ENCODE results near the gene SEMA3D.

DNA sequence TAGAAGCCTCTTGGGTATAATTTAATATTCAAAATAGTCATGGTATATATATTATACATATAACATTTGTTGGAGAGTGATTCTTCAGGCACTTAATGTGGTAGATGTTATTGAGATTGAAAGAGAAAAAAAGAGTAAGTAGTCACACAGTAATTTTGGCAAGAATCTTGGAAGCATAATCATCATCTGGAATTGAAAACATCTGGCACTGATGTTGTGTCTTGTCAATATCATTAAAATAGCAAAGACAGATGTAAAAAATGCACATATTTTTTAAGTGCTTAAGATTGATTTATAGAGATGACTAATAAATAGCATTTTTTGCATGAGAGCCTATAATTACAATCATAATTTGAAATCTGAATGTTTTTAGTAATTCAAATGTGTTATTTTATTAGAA lies 9.5 kb downstream of the SEMA3D start:
- TF ChIP-seq, protein P1, sequence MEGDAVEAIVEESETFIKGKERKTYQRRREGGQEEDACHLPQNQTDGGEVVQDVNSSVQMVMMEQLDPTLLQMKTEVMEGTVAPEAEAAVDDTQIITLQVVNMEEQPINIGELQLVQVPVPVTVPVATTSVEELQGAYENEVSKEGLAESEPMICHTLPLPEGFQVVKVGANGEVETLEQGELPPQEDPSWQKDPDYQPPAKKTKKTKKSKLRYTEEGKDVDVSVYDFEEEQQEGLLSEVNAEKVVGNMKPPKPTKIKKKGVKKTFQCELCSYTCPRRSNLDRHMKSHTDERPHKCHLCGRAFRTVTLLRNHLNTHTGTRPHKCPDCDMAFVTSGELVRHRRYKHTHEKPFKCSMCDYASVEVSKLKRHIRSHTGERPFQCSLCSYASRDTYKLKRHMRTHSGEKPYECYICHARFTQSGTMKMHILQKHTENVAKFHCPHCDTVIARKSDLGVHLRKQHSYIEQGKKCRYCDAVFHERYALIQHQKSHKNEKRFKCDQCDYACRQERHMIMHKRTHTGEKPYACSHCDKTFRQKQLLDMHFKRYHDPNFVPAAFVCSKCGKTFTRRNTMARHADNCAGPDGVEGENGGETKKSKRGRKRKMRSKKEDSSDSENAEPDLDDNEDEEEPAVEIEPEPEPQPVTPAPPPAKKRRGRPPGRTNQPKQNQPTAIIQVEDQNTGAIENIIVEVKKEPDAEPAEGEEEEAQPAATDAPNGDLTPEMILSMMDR (IDR thresholded peaks at IDR 0.05), result no peak
- TF ChIP-seq EP300 (IDR thresholded peaks at IDR 0.05; ENCODE audit: low read depth), result no peak
- no peak for TF ChIP-seq POLR2AphosphoS5 (IDR thresholded peaks at IDR 0.05)

Measured in transverse colon (tissue), 4 donors.